BE2C (cell line): Measurements from ENCODE around the gene NOC4L.

Source experiments
- DNase-seq: peaks from one replicate; pipeline ENCODE4 v3.0.0-alpha.2; 2020
- H3K27me3 ChIP-seq: fragments of 250-450 bp; sonication (Bioruptor Pico); 2 replicates; pipeline ENCODE4 v1.5.1; 2020; ENCODE audit warnings: mild to moderate bottlenecking
- H3K36me3 ChIP-seq: fragments of 250-450 bp; sonication (Bioruptor Pico); 2 replicates; pipeline ENCODE4 v1.5.1; 2020; ENCODE audit warnings: mild to moderate bottlenecking
- H3K4me1 ChIP-seq: fragments of 250-450 bp; sonication (Bioruptor Pico); 2 replicates; pipeline ENCODE4 v1.5.1; 2020
- H3K4me3 ChIP-seq: 2 replicates; pipeline ENCODE4 v1.5.1; 2011; ENCODE audit warnings: low read depth, low read length
- H3K9me3 ChIP-seq: fragments of 250-450 bp; sonication (Bioruptor Pico); 2 replicates; pipeline ENCODE4 v1.5.1; 2020
- TF ChIP-seq, protein P1 (sequence below): IDR thresholded peaks from 2 replicates; pipeline ENCODE4 v1.5.1; 2012; ENCODE audit warnings: mild to moderate bottlenecking, low read depth, low read length

The NOC4L gene

DNA sequence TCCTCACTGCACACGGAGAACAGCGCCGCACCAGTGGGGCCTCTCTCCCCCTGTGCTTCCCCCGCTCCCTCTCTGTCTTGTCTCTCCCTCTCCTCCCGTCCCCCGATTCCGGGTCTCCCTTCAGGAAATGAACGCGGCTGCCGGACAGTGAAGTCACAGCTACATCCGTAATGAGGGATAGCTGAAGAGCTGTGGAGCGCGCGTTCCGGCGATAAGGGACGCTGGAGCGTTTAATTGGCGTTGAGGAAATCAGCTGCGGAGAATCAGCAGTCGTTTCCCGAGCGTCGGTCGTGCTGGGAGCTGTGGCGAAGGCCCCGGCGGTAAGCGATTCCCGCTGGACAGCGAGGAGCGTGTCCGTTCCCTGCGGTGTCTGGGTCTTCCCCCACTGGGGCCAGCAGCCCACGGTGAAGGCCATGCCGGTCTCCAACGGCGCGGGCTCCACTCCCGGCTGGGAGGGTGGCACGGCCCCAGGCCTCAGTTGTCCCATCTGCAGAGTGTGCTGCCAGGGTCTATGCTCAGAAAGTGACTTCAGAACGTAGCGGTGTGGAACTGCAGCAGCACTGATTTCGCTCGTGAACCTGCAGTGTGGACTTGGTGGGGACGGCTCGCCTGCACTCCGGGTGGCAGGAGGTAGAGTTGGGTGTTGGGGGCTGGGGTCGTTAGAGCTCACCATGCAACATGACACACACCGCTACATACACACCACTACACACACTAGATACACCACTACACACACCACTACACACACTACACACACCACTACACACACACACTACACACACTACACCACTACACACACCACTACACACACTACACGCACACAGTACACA is 10.9 kb downstream of the NOC4L start:
- peaks cover 14% of the 10 kb centered on the region for H3K36me3 ChIP-seq
- TF ChIP-seq, protein P1, sequence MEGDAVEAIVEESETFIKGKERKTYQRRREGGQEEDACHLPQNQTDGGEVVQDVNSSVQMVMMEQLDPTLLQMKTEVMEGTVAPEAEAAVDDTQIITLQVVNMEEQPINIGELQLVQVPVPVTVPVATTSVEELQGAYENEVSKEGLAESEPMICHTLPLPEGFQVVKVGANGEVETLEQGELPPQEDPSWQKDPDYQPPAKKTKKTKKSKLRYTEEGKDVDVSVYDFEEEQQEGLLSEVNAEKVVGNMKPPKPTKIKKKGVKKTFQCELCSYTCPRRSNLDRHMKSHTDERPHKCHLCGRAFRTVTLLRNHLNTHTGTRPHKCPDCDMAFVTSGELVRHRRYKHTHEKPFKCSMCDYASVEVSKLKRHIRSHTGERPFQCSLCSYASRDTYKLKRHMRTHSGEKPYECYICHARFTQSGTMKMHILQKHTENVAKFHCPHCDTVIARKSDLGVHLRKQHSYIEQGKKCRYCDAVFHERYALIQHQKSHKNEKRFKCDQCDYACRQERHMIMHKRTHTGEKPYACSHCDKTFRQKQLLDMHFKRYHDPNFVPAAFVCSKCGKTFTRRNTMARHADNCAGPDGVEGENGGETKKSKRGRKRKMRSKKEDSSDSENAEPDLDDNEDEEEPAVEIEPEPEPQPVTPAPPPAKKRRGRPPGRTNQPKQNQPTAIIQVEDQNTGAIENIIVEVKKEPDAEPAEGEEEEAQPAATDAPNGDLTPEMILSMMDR: no peak
- no peaks in the 10 kb centered on the region for H3K4me1 ChIP-seq
- no peak overlapping the region for H3K4me3 ChIP-seq
- no peaks in the 10 kb centered on the region; the same call in 1 of the 2 replicates for H3K9me3 ChIP-seq
- no peak for DNase-seq
- peaks cover 10% of the 10 kb centered on the region for H3K27me3 ChIP-seq

DNA sequence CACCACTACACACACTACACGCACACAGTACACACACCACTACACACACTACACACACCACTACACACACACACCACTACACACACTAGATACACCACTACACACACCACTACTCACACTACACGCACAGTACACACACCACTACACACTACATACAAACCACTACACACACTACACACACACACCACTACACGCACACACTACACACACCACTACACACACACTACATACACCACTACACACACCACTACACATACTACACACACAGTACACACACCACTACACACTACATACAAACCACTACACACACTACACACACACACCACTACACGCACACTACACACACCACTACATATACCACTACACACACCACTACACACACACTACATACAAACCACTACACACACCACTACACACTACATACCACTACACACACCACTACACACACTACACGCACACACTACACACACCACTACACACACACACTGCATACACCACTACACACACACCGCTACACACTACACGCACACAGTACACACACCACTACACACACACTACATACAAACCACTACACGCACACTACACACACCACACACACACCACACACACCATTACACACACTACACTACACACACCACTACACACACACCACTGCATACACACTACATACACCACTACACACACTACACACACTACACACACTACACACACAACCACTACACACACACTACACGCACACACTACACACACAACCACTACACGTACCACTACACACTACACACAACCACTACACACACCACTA is 11.7 kb downstream of the NOC4L start:
- peaks cover 14% of the 10 kb centered on the region for H3K36me3 ChIP-seq
- H3K4me3 ChIP-seq: no peak overlapping the region
- H3K9me3 ChIP-seq: no peaks in the 10 kb centered on the region; the same call in 1 of the 2 replicates
- peaks cover 12% of the 10 kb centered on the region for H3K27me3 ChIP-seq
- TF ChIP-seq, protein P1: no peak
- DNase-seq: no peak
- no peaks in the 10 kb centered on the region for H3K4me1 ChIP-seq

DNA sequence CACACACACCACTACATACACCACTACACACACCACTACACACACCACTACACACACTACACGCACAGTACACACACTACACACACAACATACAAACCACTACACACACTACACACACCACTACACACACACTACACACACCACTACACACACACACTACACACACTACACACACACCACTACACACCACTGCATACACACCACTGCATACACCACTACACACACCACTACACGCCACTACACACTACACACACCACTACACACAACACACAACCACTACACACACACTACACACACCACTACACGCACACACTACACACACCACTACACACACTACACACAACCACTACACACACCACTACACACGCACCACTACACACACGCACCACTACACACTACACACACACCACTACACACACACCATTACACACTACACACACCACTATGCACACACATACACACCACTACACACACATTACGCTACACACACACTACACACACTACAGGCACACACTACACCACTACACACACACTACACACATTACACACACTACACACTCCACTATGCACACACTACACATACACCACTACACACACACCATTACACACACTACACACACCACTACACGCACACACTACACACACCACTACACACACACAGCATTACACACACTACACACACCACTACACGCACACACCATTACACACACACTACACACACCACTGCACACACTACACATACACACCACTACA is 12.5 kb downstream of the NOC4L start:
- H3K4me1 ChIP-seq: no peaks in the 10 kb centered on the region
- H3K4me3 ChIP-seq: no peak overlapping the region
- TF ChIP-seq, protein P1: no peak
- peaks cover 12% of the 10 kb centered on the region for H3K27me3 ChIP-seq
- H3K9me3 ChIP-seq: no peaks in the 10 kb centered on the region; the same call in 1 of the 2 replicates
- peaks cover 8% of the 10 kb centered on the region for H3K36me3 ChIP-seq
- DNase-seq: no peak

DNA sequence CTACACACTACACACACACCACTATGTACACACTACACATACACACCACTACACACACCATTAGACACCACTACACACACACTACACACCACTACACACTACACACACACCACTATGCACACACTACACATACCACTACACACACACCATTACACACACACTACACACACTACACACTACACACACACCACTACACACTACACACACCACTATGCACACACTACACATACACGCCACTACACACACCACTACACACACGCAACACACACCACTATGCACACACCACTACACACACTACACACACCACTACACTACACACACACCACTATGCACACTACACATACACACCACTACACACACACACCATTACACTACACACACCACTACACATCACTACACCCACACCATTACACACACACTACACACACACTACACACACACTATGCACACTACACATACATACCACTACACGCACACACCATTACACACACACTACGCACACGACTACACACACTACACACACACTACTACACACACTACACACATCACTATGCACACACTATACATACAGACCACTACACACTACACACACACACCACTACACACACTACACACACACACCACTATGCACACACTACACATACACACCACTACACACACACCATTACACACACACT is 13.6 kb downstream of the NOC4L start:
- no peak for DNase-seq
- TF ChIP-seq, protein P1: no peak
- Histone ChIP-seq H3K27me3 (peaks cover 23% of the 10 kb centered on the region), H3K36me3 (no peaks in the 10 kb centered on the region), H3K4me1 (no peaks in the 10 kb centered on the region), H3K4me3 (no peak overlapping the region), H3K9me3 (no peaks in the 10 kb centered on the region; the same call in 1 of the 2 replicates)

DNA sequence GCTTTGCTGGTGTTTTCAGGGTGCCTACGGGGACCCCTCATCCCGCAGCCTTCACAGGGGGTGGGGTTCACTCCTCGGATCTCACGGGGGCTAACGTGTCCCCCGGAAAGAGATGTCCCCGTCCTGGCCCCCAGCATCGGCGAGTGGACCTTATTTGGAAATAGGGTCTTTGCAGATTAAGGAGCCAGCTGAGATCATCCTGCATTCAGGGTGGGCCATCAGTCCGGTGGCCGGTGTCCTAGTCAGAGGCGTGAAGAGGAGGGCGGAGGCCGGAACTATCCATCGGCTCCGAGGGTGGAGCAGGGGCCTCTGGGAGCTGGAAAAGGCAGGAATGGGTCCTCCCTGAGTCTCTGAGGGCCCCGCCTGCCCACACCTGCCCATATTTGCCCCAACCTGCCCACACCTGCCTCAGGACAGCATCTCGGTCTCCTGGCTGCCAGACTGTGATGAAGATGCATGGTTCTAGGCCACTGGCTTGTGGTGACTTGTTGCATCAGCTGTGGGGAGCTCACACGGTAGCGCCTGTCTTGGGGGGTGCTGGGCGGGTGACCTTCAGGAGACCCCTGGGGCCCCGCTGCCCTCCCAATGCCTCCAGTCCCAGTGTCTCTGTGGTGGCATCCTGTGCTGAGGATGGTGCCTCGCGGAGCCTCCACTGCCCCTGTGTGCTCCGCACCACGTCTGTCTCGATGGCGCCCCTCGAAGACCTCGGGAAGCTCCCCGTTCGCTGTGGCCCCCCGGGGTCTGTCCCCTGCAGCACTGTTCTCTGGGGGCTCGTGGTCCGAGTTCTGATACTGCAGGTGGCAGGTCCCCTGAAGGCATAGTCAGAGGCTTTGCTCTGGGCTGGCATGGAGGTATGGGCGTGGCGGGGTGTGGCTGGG is 14.7 kb downstream of the NOC4L start:
- Histone ChIP-seq H3K4me3 (no peak overlapping the region), H3K9me3 (no peaks in the 10 kb centered on the region; the same call in 1 of the 2 replicates), H3K27me3 (peaks cover 34% of the 10 kb centered on the region), H3K4me1 (no peaks in the 10 kb centered on the region), H3K36me3 (no peaks in the 10 kb centered on the region)
- no peak for DNase-seq
- TF ChIP-seq, protein P1: no peak
